HG02588 (cell line): ENCODE data around the gene MARVELD1.

Source experiments
- ATAC-seq: cut with Tn5 transposase; IDR thresholded peaks from one replicate; pipeline ENCODE4 v1.9.1; 2021; ENCODE audit warnings: mild to moderate bottlenecking, moderate library complexity; ENCODE audit not compliant: unreplicated experiment

Gene MARVELD1

GRCh38 chr10:97719602-97720001 is 6.1 kb downstream of the MARVELD1 start:
- no peak for ATAC-seq

GRCh38 chr10:97721871-97722780 is 8.6 kb downstream of the MARVELD1 start:
- ATAC-seq = no peak

DNA sequence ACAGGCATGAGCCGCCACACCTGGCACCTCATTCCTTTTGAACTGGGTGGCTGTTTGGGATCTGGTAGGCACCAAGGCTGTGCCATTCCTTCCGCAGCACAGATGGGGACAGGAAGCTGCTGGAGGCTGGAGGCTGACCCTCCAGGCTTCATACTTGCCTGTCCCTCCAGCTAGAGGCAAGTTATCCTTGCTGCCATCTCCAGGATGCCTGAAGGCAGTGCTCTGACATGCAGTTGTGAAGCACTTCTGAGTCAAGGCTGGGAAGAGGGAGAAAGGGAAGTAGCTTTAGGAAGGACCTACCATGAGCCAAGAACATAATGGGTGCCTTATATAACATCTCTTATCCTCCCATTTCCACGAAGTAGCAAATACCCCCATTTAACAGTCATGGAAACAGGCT is 9.5 kb downstream of the MARVELD1 start:
- ATAC-seq = no peak

DNA sequence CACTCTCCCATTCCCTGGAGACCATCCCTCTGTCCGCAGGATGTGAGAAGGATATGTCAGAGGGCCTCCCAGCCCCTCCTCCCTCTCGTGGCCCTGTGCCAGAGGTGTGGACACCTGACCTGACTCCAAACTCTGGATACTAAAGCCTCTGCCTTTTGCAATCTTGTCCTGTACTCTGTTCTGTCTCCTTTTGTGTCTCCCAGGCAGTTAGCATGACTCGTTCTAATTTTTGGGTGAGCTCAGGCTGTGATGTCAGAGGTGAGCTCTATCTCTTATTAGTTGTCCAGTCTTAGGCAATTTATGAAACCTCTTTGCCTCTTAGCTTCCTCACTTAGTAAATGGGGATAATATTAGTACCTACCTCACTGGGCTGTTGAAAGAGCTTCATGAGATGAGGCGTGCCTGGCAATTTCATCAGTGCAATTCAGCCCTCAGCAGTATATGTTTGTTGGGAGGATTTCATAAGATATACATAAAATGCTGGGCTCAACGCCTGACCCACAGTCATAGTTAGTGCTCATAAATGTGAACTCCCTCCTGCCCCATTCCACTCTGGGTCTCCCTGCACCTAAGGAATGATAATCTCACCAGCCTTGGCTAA is 10.9 kb downstream of the MARVELD1 start:
- no peak for ATAC-seq

DNA sequence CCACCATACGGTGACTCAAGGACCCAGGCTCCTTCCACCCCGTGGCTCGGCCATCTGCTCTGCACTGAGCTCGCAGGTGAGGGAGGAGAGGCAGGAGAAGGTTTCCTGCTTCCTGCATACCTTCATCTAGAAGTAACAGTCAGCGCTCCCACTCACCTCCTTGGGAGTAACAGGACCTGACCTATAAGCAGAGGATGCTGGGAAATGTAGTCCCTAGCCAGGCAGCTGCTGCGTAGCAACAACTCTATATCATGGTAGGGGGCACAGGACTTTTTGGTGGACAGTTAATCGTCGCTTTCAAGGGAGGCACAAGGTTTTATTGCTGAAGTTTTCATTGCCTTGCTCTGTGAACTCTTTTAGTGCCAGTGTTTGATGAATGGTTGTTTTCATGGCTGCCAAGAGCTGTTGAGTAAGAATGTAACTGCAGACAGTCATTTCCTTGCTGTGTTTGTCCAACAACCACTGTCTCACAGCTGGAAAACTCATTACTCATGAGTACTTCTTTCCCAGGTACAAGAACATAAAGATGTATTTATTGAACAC is 13.2 kb downstream of the MARVELD1 start:
- ATAC-seq = no peak

GRCh38 chr10:97729014-97729413 is 15.5 kb downstream of the MARVELD1 start:
- ATAC-seq = no peak

GRCh38 chr10:97731346-97732051 is 18.0 kb downstream of the MARVELD1 start:
- ATAC-seq = no peak

DNA sequence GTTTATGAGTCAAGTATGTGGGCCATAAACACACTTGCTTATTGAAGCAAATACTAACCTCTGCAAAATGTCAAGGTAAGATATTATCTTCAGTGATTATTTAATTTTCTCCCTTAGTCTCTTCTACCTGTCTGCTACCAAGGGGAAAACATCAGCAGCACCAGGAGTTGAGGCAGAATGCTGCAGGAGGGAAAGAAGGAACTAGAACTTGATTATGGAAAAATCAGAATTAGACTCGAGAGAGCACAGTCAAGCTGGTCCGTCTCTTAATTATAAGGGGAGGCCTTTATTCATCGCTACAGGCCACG is 18.5 kb downstream of the MARVELD1 start:
- no peak for ATAC-seq

- ATAC-seq = no peak
These were observed 19.7 kb downstream of the MARVELD1 start for GRCh38 chr10:97733256-97733655.

DNA sequence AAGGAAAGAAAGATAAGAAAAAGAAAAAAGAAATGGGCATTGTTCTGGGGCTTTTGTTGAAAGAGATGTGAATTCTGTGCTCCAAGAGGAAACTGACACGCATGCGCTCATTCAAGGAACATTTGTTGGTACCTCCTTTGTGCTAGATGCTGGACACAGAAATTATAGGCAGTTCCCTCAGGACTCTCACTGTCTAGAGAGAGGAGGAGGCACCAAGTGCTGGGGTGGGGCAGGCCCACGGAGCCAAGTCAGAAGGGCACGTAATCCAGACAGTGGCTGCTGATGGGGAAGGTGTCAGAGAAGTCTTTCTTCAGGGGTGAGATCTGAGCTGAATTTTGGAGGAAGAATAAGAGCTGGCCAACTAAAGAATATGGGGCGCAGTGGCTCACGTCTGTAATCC is 20.5 kb downstream of the MARVELD1 start:
- ATAC-seq = no peak

DNA sequence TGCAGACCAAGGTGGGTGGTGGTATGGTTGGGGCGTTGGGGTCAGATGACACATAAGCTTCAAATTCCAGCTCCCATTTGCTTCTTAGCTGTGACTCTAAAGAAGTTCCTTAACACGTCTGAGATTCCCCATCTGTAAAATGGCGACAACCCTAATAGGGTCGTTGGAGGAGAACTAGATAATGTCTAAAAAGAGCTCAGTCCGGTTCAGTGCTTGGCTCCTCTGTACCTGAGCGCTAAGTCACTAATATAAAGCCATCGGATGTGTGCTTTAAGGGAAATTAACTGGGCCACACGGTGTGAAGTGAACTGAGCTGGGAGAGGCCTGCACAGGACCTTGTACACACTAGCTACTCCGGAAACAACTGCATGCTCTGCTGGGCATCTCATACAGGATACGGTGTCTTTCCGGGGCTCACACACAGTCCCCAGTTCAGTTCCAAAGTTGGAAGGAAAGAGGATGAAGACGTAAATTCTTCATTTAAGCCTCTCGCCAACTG is 22.9 kb downstream of the MARVELD1 start:
- peak; percentile 15 for ATAC-seq

- ATAC-seq = peak; percentile 80
These were observed 23.6 kb downstream of the MARVELD1 start, which contains the start of gene ZFYVE27 for GRCh38 chr10:97736902-97737769. Gene ZFYVE27 (plus strand): TSS chr10:97737128. CDS start chr10:97738478, 1,350 bp downstream.

GRCh38 chr10:97737770-97738265 is 24.3 kb downstream of the MARVELD1 start:
- peak; percentile 14 for ATAC-seq

GRCh38 chr10:97738616-97739015 is 25.1 kb downstream of the MARVELD1 start:
- ATAC-seq = no peak

GRCh38 chr10:97740613-97741012 is 27.1 kb downstream of the MARVELD1 start:
- no peak for ATAC-seq

DNA sequence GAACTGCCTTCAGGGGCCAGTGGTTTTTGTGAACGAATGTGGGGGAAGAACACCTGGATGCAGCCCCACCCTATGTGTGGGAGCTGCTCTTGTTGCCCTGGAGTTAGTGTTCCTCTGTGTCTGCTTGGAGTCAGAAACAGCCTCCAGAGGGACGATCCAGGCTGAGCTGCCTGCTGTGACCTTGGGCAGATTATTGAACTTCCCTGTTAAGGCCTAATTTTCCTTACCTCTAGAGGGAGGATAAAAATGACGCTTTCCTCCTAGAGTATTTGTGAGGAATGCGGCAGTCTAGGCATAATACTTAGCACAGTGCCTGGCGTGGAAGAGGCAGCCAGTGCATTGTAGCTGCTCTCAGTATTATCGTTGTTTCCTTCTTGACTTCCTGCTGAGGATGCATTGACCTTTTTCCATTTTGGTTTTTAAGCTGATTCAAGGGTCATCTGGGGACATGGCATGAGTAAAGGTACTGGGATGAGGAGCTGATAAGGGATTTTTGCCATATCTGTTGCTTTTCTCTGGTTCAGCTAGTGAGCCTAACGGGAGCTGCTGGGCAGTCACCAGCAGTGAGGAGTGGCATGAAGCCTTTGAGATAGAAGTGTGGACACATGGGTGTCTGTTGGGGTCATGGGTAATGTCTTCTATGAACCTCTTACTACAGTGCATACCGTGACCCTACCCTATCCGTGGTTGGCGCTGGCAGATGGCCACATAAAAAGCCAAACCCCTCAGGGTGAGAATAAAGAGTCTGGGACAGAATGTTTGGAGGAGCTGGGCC is 29.8 kb downstream of the MARVELD1 start:
- ATAC-seq = no peak

DNA sequence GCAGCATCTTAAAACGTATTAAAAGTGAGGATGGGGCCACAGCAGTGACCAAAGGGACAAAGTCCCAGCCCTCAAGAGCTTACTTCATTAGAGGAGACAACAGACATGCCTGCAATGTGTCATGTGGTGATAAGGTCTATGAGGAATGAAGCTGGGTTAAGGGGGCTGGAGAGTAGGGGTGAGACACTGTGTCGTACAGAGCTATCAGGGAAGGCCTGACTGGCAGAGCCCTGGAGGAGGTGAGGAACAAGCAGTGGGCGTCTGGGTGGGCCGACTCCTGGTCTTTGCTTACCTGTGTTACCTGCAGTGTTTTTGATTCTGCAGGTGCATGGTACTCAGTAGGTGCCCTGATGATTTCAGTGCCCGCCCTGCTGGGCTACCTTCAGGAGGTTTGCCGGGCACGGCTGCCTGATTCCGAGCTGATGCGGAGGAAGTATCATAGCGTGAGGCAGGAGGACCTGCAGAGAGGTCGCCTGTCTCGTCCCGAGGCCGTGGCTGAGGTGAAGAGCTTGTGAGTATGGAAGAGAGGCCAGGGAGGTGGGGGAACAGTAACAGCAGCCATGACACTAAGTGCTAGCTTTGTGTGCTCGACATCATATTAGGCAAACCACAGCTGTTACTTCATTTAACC is 31.0 kb downstream of the MARVELD1 start:
- no peak for ATAC-seq

DNA sequence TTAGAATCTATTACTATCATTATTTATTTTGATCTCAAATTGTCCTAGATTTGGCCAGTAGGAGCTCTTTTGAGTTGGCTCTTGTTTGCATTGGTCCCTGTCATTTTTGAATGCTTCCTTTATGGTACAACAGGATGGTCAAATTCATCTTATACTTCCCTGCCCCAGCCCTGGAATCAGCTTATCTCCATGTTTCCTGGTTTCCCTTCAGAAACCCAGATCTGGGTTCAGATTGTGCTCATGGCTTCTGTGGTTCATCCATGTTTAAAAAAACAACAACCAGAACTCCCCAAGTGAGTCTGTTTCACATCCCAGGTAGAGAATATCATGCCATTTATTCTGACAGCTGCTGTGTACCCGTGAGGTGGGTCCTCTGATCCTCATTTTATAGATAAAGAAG is 34.0 kb downstream of the MARVELD1 start:
- no peak for ATAC-seq

GRCh38 chr10:97748116-97748515 is 34.6 kb downstream of the MARVELD1 start:
- no peak for ATAC-seq
